ENCODE measurements around the gene BBS9. TPM values are rescaled to one million over a fixed set of nuclear protein-coding genes. Genes with fewer than 3 reads are reported as not detected.

The BBS9 gene
- total and polyA plus RNA-seq, 12 donors, result 4.1 to 44.0 (median 10.0) TPM

DNA sequence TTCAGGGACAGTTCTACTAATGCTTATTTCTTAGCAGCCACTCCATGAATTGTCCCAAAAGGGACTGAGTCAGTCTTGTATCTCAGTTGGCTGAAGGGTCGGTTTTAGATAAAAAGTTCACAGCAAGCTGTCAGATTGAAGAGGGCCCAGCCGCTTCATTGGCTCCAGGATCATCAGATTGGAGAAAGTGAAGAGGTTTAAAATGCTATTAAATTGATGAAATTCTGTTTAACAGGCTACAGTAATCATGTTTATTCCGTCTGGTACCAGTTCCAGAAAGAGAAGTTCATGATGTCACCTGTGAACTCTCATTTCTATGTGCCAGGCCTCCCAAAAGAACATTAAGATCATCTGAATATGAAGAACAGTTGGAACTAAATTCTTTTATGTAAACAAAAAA lies 481.6 kb downstream of the BBS9 start:
- Histone ChIP-seq H3K4me3 (no peak overlapping the region), H3K36me3 (peaks cover 0 to 11% (median 0%) of the 10 kb centered on the region in 9 donors), H3K4me1 (peaks cover 0 to 4% (median 0%) of the 10 kb centered on the region in 9 donors), H3K27ac (no peak overlapping the region), H3K27me3 (no peaks in the 10 kb centered on the region), H3K9me3 (peaks cover 0 to 23% (median 0%) of the 10 kb centered on the region in 11 donors)
- TF ChIP-seq, protein P1, sequence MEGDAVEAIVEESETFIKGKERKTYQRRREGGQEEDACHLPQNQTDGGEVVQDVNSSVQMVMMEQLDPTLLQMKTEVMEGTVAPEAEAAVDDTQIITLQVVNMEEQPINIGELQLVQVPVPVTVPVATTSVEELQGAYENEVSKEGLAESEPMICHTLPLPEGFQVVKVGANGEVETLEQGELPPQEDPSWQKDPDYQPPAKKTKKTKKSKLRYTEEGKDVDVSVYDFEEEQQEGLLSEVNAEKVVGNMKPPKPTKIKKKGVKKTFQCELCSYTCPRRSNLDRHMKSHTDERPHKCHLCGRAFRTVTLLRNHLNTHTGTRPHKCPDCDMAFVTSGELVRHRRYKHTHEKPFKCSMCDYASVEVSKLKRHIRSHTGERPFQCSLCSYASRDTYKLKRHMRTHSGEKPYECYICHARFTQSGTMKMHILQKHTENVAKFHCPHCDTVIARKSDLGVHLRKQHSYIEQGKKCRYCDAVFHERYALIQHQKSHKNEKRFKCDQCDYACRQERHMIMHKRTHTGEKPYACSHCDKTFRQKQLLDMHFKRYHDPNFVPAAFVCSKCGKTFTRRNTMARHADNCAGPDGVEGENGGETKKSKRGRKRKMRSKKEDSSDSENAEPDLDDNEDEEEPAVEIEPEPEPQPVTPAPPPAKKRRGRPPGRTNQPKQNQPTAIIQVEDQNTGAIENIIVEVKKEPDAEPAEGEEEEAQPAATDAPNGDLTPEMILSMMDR (IDR thresholded peaks at IDR 0.05), result no peak
- no peak for ATAC-seq
- intact Hi-C loops (cut with DNase I), result no loop called here
- WGBS, 2 donors, result 73 to 82% methylated on average over 3 of the region's 3 CpGs
- no peak for DNase-seq

DNA sequence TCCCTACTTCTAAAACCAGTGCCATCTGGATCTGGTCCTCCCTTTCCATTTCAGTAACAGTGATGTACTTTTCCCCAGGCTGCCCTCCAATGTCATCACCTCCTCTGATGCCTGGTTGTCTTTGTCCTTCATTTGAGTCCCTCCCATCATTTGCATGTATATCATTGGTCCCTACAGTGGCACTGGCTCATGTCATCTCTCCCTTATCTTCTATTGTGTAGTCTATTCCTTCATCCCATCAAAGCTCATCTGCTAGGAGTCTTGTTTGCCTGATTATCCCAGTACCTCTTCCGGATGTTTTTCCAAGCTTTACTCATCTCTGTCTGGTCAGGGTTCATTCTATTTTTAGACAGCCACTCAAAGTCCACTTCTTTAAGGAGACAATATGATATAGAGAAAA lies 483.1 kb downstream of the BBS9 start:
- 54 to 60% methylated on average over 1 of the region's 1 CpG for WGBS, 2 donors
- intact Hi-C loops (cut with DNase I), result no loop called here
- Histone ChIP-seq H3K9me3 (peaks cover 0 to 25% (median 0%) of the 10 kb centered on the region in 11 donors), H3K27me3 (no peaks in the 10 kb centered on the region), H3K4me3 (no peak overlapping the region), H3K36me3 (no peaks in the 10 kb centered on the region), H3K27ac (no peak overlapping the region), H3K4me1 (peaks cover 0 to 4% (median 0%) of the 10 kb centered on the region in 9 donors)
- TF ChIP-seq, protein P1 (IDR thresholded peaks at IDR 0.05), result no peak
- no peak for DNase-seq
- ATAC-seq, result no peak

DNA sequence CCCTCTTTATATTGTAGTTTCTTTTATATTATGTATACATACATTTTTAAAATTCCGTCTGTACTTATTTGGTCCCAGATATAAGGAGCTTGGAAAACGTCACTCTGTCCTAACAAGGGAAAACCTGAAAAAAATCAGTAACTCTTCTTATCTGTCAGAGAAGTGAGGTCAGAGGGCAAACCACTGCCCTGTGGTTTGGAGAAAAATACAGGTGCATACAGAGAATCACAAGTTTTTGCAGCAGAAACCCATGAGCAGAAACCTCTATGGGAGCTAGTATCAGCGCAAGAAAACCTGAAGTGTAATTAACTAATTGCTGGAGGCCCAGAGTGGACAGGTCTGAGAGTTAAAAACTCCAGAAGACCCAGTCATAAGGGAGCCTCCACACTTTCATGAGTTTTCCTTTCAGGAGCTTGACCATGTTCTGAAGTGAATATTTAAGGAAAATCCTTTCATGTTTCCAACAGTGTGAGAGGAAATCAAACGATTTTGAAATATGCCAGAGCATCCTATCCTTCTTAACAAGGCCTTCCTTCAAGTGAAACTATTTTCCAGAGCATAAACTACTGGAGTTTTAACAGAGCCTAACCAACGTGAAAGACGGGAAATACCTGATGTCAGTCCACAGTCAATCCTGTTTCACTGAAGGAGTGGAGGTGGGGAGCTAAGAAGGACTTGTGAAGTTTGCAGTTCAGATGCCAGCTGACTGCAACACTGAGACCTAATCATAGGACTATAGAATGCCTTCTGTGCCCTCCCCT lies 485.2 kb downstream of the BBS9 start:
- Histone ChIP-seq H3K36me3 (no peaks in the 10 kb centered on the region), H3K9me3 (peaks cover 0 to 12% (median 0%) of the 10 kb centered on the region in 11 donors), H3K4me1 (peaks cover 0 to 4% (median 0%) of the 10 kb centered on the region in 9 donors), H3K27me3 (no peaks in the 10 kb centered on the region), H3K4me3 (no peak overlapping the region), H3K27ac (no peak overlapping the region)
- ATAC-seq (no peak), DNase-seq (no peak)
- intact Hi-C loops (cut with DNase I), result no loop called here
- TF ChIP-seq, protein P1 (IDR thresholded peaks at IDR 0.05), result no peak
- 84 to 86% methylated on average over 6 of the region's 6 CpGs for WGBS, 2 donors

DNA sequence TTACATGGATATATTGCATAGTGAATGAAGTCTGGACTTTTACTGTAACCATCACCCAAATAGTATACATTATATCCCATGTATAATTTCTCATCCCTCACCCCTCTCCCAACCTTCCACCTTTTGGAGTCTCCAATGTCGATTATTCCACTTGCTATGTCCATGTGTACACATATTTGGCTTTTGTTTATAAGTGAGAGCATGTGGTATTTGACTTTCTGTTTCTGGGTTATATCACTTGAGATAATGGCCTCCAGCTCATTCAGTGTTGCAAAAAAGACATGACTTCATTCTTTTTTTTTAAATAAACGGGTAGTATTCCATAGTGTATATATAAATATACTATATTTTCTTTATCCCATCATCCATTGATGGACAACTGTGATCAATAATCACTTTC lies 487.4 kb downstream of the BBS9 start:
- H3K36me3 ChIP-seq, result no peaks in the 10 kb centered on the region
- H3K4me3 ChIP-seq, result no peak overlapping the region
- intact Hi-C loops (cut with DNase I), result no loop called here
- H3K9me3 ChIP-seq, result peaks cover 0 to 27% (median 8%) of the 10 kb centered on the region in 11 donors
- no peaks in the 10 kb centered on the region for H3K27me3 ChIP-seq
- ATAC-seq, result no peak
- 79% methylated on average over 2 of the region's 2 CpGs for WGBS, 2 donors
- TF ChIP-seq, protein P1 (IDR thresholded peaks at IDR 0.05), result no peak
- no peak overlapping the region for H3K27ac ChIP-seq
- H3K4me1 ChIP-seq, result no peaks in the 10 kb centered on the region
- DNase-seq, result no peak

Measured in heart right ventricle (tissue), 16 donors.